HG03064 (cell line): Measurements from ENCODE around the gene PLXNC1.

Source experiments
- ATAC-seq: cut with Tn5 transposase; IDR thresholded peaks from one replicate; pipeline ENCODE4 v1.9.1; 2021; ENCODE audit warnings: low read depth; ENCODE audit not compliant: unreplicated experiment

PLXNC1 gene

DNA sequence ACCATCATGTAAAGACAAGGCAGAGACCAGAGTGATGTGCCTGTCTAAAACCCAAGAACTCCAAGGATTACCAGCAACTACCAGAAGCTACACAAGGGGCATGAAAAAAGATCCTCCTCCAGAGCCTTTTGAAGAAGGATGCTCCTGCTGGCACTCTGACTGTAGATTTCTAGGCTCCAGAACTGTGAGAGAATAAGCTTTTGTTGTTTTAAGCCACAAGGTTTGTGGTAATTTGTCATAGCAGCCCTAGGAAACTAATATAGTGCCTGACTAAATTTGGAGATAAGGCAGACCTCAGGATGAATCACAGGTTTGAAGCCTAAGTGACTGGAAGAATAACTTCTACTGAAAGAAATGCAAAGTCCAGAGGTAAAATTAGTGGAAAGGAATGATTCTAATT, 178.3 kb downstream of the PLXNC1 start:
- no peak for ATAC-seq

GRCh38 chr12:94327809-94328208, 179.4 kb downstream of the PLXNC1 start:
- ATAC-seq, result no peak

DNA sequence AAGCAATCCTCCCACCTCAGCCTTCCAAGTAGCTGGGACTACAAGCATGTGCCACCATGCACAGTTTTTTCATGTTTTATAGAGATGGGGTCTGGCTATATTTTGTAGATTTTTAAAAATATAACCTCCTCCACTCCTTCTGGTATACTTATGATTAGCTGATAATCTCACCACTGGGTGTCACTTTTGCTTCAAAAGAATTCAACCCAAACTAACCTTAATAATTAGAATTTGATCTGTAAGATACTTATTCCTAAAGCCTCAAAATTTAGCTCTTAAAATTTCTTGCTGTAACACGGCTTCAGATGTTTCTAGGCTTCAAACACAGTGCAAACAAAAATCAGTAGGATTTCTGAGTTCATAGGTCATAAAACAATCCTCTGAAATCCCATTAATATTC, 181.0 kb downstream of the PLXNC1 start:
- ATAC-seq, result no peak

DNA sequence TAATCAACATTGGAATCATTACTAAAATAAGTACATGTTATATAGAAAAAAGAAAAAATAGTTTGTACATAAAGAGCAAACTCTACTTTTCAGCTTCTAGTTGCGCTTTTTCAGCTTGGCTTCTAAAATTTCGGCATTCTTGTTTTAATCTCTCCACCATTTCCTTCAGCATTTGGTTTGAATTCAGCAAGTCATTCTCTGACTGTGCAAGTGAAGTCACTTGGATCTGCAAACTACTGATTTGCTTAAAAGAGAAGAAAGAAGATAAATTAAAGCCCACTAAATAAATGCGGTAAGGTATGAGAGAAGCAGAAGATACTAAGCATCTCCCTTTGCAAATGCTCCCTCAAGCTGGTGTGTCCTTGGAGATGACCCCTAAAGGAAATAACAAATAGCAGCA, 185.0 kb downstream of the PLXNC1 start:
- ATAC-seq, result no peak

DNA sequence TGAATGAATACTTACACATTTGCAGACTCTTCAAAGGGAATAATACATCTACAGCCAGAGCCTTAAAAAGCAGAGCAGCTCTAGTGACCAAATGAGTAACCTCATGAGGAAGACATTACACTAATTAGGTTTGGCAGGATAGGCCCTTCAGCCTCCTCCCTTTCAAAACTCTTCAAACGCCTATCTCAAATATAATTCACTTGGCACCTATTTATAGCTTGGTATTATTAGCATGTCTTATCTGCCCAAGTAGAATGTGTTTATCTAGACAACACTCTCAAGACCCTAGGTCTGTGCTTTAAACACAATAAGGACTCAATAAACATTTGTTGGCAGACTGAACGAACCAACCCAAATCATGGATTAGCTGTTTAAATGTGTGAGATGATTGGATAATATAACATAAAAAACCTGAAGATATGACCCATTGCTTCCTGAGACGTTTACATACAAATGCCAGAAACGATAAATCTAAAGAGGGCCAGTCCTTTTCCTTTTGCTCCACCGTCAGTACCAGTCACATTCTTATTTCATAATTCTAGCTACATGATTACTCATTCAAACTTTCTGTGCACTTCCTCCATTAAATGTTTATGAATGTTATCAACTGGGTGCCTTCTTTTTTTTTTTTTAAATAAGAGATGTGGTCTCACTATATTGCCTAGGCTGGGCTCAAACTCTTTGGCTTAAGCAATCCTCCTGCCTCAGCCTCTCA, 188.0 kb downstream of the PLXNC1 start:
- no peak for ATAC-seq

DNA sequence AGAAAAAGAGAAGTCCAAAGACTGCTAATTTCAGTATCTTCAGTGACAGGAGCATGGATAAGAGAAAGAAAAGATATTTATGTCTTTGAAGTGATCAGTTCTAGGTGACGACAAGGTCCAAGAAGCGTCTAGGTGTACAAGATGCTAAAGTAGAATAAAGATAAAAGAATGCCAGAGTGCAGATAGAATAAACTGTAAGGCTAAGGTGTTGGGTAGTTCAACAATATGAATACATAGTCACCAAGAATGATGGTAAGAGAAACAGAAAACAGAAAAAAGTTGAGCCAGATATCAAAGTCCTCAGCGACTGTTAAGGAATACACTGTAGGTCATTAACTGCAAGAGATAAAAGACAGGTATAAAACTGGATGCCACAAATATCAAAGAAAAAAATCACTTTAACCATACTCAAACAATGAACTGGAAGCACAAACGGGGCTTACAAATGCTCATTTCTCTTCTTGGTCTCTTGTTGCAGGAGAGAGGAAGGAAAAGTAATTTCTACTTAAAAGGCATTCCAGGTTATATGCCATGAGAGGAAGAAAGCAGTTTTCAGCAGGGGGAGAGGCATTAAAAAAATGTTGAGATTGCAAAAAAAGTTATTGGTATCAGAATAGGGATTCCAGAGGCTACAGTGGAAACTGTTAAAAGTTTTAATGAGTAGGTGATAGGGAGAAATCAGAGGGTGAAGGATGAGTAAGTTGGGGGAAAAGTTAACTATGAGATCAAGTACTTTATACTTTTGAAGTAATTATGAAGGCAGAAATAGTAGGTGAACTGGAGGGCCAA, 189.8 kb downstream of the PLXNC1 start:
- ATAC-seq, result no peak

DNA sequence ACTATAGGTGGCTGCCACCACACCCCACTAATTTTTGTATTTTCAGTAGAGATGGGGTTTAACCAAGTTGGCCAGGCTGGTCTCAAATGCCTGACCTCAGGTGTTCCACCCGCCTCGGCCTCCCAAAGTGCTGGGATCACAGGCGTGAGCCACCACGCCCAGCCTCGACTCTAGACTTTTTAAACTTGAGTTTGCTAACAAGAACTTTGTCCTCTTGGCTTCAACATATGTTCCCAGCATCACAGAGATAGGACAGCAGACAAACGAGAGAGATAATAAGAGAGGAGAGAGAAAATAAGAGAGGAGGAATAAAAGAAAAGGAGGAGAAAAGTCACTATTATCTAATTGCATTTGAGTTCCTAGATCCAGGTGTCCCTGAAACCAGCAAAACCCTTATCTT, 192.2 kb downstream of the PLXNC1 start:
- ATAC-seq, result no peak

GRCh38 chr12:94353130-94353529, 204.8 kb downstream of the PLXNC1 start:
- ATAC-seq, result no peak
